GM23248 (cell line): ENCODE results near the gene GTF2F2.

ENCODE experiments used
- EZH2 ChIP-seq: fragments of 200-600 bp; sonication (generic); IDR thresholded peaks from 2 replicates; pipeline ENCODE4 v1.6.1; 2018; ENCODE audit warnings: antibody characterized with exemption, mild to moderate bottlenecking; ENCODE audit not compliant: insufficient read depth, poor library complexity, severe bottlenecking
- EZH2phosphoT487 ChIP-seq: fragments of 200-600 bp; sonication (generic); IDR thresholded peaks from 2 replicates; pipeline ENCODE4 v1.6.1; 2018; ENCODE audit warnings: antibody characterized with exemption, moderate library complexity, mild to moderate bottlenecking, low read depth; ENCODE audit not compliant: insufficient read depth

DNA sequence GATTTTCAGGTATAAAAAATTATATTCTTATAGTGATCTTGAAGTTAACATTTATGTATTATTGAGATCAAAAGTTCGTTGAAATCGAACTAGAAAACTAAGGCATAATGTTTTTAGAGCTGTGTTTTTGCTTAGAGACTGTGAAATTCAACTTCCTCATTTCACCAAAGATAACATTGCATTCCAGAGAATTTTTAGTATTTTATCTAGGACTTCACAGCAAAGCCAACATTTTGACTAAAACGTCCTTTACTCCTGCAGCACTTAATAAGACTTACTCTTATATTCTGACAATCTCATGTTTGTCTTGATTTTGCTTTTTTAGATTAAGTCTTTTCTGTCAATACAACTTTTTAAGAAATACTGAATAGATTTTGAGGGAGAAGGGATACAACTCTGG is 75.8 kb downstream of the GTF2F2 start:
- no peak for TF ChIP-seq EZH2
- TF ChIP-seq EZH2phosphoT487 = no peak
